Endothelial cell of umbilical vein (primary cell): Measurements from ENCODE around the gene OCIAD2.
"Not testable (repeated sequence)": the region's sequence is repeated elsewhere in the genome, so short reads cannot be mapped to it uniquely, and the experiment has no call there.

ENCODE experiments used
- EZH2 ChIP-seq: IDR thresholded peaks from 2 replicates; pipeline ENCODE4 v1.6.1; 2012; ENCODE audit warnings: borderline replicate concordance, low read depth, mild to moderate bottlenecking, moderate library complexity, low read length, inconsistent platforms; ENCODE audit not compliant: severe bottlenecking
- FOS ChIP-seq: IDR thresholded peaks from 2 replicates; pipeline ENCODE4 v1.6.1; 2011; ENCODE audit warnings: mild to moderate bottlenecking, low read length, moderate library complexity, borderline replicate concordance; ENCODE audit not compliant: insufficient read depth
- GATA2 ChIP-seq: IDR thresholded peaks from 2 replicates; pipeline ENCODE4 v1.7.0; 2011; ENCODE audit warnings: low read depth, mild to moderate bottlenecking, moderate library complexity, mixed read lengths, low read length; ENCODE audit not compliant: insufficient read length, insufficient read depth
- JUN ChIP-seq: IDR thresholded peaks from 2 replicates; pipeline ENCODE4 v1.6.1; 2011; ENCODE audit warnings: borderline replicate concordance, low read depth; ENCODE audit not compliant: insufficient read length, insufficient read depth
- MYC ChIP-seq: IDR thresholded peaks from one replicate; pipeline ENCODE4 v1.6.1; 2011; ENCODE audit warnings: mild to moderate bottlenecking, low read depth, low read length
- POLR2A ChIP-seq: IDR thresholded peaks from 2 replicates; pipeline ENCODE4 v1.6.1; 2012; ENCODE audit warnings: low read depth, mild to moderate bottlenecking, control low read depth, low read length
- POLR2AphosphoS5 ChIP-seq: IDR thresholded peaks from 2 replicates; pipeline ENCODE4 v1.6.1; 2012; ENCODE audit warnings: low read depth, mild to moderate bottlenecking, control low read depth, low read length, moderate library complexity; ENCODE audit not compliant: insufficient read depth
- TF ChIP-seq, protein P1 (sequence below), 2 donors: IDR thresholded peaks; 1 replicate in 1 of 2; 2 replicates in 1 of 2; pipeline ENCODE4 v1.5.1; 2011; ENCODE audit warnings: low read length in 2 of 2, mild to moderate bottlenecking in 2 of 2, moderate library complexity in 2 of 2, control low read depth in 1 of 2, inconsistent platforms in 1 of 2, low read depth in 1 of 2; ENCODE audit not compliant: insufficient read depth in 1 of 2; ENCODE audit errors: extremely low read depth in 1 of 2

DNA sequence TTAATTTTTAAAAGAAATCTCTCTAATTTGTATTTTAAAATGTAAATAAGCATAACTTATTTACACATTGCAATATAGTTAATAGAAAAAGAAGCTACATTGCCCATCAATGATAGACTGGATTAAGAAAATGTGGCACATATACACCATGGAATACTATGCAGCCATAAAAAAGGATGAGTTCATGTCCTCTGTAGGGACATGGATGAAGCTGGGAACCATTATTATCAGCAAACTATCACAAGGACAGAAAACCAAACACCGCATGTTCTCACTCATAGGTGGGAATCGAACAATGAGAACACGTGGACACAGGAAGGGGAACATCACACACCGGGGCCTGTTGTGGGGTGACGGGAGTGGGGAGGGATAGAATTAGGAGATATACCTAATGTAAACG, 57.8 kb downstream of the OCIAD2 start:
- TF ChIP-seq, protein P1, sequence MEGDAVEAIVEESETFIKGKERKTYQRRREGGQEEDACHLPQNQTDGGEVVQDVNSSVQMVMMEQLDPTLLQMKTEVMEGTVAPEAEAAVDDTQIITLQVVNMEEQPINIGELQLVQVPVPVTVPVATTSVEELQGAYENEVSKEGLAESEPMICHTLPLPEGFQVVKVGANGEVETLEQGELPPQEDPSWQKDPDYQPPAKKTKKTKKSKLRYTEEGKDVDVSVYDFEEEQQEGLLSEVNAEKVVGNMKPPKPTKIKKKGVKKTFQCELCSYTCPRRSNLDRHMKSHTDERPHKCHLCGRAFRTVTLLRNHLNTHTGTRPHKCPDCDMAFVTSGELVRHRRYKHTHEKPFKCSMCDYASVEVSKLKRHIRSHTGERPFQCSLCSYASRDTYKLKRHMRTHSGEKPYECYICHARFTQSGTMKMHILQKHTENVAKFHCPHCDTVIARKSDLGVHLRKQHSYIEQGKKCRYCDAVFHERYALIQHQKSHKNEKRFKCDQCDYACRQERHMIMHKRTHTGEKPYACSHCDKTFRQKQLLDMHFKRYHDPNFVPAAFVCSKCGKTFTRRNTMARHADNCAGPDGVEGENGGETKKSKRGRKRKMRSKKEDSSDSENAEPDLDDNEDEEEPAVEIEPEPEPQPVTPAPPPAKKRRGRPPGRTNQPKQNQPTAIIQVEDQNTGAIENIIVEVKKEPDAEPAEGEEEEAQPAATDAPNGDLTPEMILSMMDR (IDR thresholded peaks at IDR 0.05; ENCODE audit: extremely low read depth in 1 of 2, insufficient read depth in 1 of 2, low read depth in 1 of 2, low read length in 2 of 2), result not testable (repeated sequence)
- TF ChIP-seq POLR2AphosphoS5, JUN, GATA2, POLR2A, EZH2, MYC, FOS: not testable (repeated sequence)
